SK-N-MC (cell line): Measurements from ENCODE around the gene FEZ2.

Experiments
- EZH2 ChIP-seq: fragments of 200-600 bp; sonication (generic); IDR thresholded peaks from one replicate; pipeline ENCODE4 v1.6.1; 2017; ENCODE audit warnings: antibody characterized with exemption
- FOXP2 ChIP-seq: optimal IDR thresholded peaks from 2 replicates; pipeline ENCODE3; 2011; ENCODE audit warnings: mild to moderate bottlenecking, moderate library complexity; ENCODE audit not compliant: insufficient read depth; ENCODE audit errors: extremely low read length, control extremely low read depth
- POLR2AphosphoS5 ChIP-seq: IDR thresholded peaks from 2 replicates; pipeline ENCODE4 v1.6.1; 2012; ENCODE audit warnings: mild to moderate bottlenecking, low read depth, low read length, borderline replicate concordance

DNA sequence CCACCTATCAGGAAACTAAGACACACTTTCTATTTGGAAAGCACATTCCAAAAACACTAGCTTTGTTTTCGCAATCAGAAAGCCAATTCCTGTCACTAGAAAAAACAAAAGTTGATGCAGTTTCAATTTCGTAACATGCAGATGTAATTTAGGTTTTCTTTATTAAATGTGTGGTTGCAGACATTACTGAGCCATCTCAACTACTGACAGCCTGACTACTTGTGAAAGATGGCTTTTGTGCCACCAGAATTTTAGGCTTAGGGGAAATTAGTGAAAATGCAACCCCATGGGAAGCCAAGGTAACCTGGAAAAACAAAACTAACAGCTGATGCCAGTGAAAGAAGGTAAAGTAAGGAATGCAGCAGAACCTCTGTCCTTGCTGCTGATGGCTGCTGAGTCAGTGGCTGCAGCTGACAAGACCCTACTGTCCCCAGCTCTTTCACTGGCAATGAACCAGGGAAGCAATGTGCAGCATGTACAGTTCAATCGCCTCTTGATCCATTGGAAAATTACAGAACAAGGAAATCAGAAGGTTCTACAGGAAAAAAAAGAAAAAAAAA lies 34.9 kb downstream of the FEZ2 start:
- TF ChIP-seq EZH2 (no peak), POLR2AphosphoS5 (no peak), FOXP2 (no peak)
